ENCODE measurements around the gene PTPN9. TPM values are rescaled to one million over a fixed set of nuclear protein-coding genes. Genes with fewer than 3 reads are reported as not detected.
"Not testable (repeated sequence)": the region's sequence is repeated elsewhere in the genome, so short reads cannot be mapped to it uniquely, and the experiment has no call there.

PTPN9 gene
- total RNA-seq, 2 donors from 2014 or later: 31.1 to 32.3 TPM

GRCh38 chr15:75565062-75565970 lies 13.8 kb downstream of the PTPN9 start:
- DNase-seq: no peak
- Histone ChIP-seq H3K9ac (ENCODE audit: low read depth in 2 of 2, low read length in 2 of 2) (no peak overlapping the region), H3K27ac (no peak overlapping the region), H3K27me3 (no peaks in the 10 kb centered on the region), H3K9me3 (no peaks in the 10 kb centered on the region), H3K4me3 (no peak overlapping the region), H3K36me3 (no peaks in the 10 kb centered on the region), H3K4me1 (no peaks in the 10 kb centered on the region)
- intact Hi-C loops (cut with DNase I): no loop called here
- TF ChIP-seq, protein P1, sequence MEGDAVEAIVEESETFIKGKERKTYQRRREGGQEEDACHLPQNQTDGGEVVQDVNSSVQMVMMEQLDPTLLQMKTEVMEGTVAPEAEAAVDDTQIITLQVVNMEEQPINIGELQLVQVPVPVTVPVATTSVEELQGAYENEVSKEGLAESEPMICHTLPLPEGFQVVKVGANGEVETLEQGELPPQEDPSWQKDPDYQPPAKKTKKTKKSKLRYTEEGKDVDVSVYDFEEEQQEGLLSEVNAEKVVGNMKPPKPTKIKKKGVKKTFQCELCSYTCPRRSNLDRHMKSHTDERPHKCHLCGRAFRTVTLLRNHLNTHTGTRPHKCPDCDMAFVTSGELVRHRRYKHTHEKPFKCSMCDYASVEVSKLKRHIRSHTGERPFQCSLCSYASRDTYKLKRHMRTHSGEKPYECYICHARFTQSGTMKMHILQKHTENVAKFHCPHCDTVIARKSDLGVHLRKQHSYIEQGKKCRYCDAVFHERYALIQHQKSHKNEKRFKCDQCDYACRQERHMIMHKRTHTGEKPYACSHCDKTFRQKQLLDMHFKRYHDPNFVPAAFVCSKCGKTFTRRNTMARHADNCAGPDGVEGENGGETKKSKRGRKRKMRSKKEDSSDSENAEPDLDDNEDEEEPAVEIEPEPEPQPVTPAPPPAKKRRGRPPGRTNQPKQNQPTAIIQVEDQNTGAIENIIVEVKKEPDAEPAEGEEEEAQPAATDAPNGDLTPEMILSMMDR (IDR thresholded peaks at IDR 0.05): no peak

DNA sequence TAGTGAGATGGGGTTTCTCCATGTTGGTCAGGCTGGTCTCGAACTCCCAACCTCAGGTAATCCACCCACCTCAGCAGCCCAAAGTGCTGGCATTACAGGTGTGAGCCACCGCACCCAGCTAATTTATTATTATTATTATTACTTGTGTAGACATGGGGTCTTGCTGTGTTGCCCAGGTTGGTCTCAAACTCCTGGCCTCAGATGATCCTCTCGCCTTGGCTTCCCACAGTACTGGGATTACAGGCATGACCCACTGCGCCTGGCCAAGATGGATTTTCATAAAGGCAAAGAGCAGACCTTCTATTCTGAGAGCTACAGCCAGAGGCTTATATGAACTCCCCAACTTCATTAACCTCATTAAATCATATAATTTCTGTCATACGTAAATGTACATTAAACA lies 17.2 kb downstream of the PTPN9 start:
- Histone ChIP-seq H3K4me3 (no peak overlapping the region), H3K27ac (no peak overlapping the region), H3K4me1 (no peaks in the 10 kb centered on the region), H3K9me3 (no peaks in the 10 kb centered on the region), H3K27me3 (no peaks in the 10 kb centered on the region), H3K9ac (ENCODE audit: low read depth in 2 of 2, low read length in 2 of 2) (no peak overlapping the region), H3K36me3 (no peaks in the 10 kb centered on the region)
- TF ChIP-seq, protein P1 (IDR thresholded peaks at IDR 0.05): no peak
- intact Hi-C loops (cut with DNase I): no loop called here
- DNase-seq: no peak

DNA sequence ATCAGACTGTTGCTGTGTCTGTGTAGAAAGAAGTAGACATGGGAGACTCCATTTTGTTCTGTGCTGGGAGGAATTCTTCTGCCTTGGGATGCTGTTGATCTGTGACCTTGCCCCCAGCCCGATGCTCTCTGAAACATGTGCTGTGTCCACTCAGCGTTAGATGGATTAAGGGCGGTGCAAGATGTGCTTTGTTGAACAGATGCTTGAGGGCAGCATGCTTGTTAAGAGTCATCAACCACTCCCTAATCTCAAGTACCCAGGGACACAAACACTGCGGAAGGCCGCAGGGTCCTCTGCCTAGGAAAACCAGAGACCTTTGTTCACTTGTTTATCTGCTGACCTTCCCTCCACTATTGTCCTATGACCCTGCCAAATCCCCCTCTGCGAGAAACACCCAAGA lies 19.8 kb downstream of the PTPN9 start:
- H3K9me3 ChIP-seq; H3K27ac ChIP-seq; DNase-seq; H3K36me3 ChIP-seq; H3K4me1 ChIP-seq; H3K27me3 ChIP-seq; H3K9ac ChIP-seq (ENCODE audit: low read depth in 2 of 2, low read length in 2 of 2); intact Hi-C loops (cut with DNase I); H3K4me3 ChIP-seq: not testable (repeated sequence)

- H3K9ac ChIP-seq (ENCODE audit: low read depth in 2 of 2, low read length in 2 of 2); H3K27ac ChIP-seq; H3K4me3 ChIP-seq; intact Hi-C loops (cut with DNase I); H3K9me3 ChIP-seq; H3K27me3 ChIP-seq; DNase-seq; H3K4me1 ChIP-seq; H3K36me3 ChIP-seq: not testable (repeated sequence)
These were observed 20.2 kb downstream of the PTPN9 start for GRCh38 chr15:75558955-75559354.

DNA sequence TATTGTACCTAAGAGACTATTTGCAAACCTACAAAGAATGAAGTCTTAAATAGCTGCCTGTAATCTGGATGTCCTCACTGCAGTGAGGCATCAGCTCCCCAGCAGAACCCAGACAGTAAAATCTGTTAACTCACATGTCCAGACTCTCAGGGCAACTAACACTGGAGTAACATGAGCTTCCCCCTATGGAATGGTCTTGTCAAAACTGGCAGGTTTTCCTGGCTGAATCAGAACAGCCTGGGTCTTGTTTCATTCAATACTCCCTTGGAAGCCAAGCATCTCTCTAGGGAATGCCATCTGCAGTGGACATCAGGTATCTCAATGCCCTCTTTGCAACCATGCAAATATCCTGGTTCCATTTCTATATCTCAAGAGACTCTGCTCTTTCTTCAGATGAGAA lies 24.4 kb downstream of the PTPN9 start:
- no peaks in the 10 kb centered on the region for H3K36me3 ChIP-seq
- no peaks in the 10 kb centered on the region for H3K9me3 ChIP-seq
- TF ChIP-seq, protein P1 (IDR thresholded peaks at IDR 0.05): no peak
- no peak overlapping the region for H3K4me3 ChIP-seq
- intact Hi-C loops (cut with DNase I): no loop called here
- no peak overlapping the region for H3K9ac ChIP-seq (ENCODE audit: low read depth in 2 of 2, low read length in 2 of 2)
- H3K27me3 ChIP-seq: no peaks in the 10 kb centered on the region
- DNase-seq: no peak
- no peak overlapping the region for H3K27ac ChIP-seq
- H3K4me1 ChIP-seq: no peaks in the 10 kb centered on the region

DNA sequence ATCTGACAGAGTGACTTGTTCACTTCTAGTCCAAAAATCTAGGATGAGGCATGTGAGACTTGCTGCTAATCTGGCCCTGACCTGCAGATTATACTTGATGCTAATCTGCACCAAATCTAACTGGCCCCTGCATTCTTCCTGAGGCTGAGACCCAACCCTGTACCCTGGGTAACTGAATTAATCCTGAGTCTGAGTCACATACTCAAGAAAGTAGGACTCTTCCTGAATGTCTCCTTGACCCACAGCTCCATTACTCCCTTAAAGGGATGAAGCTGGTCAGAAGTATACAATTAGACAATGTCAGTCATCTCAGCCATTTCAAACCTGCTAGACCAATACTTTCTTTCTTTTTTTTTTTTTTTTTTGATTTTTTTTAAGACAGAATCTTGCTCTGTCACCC lies 25.5 kb downstream of the PTPN9 start:
- no peaks in the 10 kb centered on the region for H3K4me1 ChIP-seq
- H3K4me3 ChIP-seq: no peak overlapping the region
- H3K9me3 ChIP-seq: no peaks in the 10 kb centered on the region
- TF ChIP-seq, protein P1 (IDR thresholded peaks at IDR 0.05): no peak
- intact Hi-C loops (cut with DNase I): no loop called here
- no peaks in the 10 kb centered on the region for H3K27me3 ChIP-seq
- H3K9ac ChIP-seq (ENCODE audit: low read depth in 2 of 2, low read length in 2 of 2): no peak overlapping the region
- no peak for DNase-seq
- no peaks in the 10 kb centered on the region for H3K36me3 ChIP-seq
- no peak overlapping the region for H3K27ac ChIP-seq

All from colonic mucosa (tissue), 4 donors.